ENCODE measurements around the gene CSF1R.

Gene CSF1R

GRCh38 chr5:150085950-150086715 lies at the start of gene CSF1R:
Gene CSF1R (minus strand): TSS chr5:150086554. CDS start chr5:150086427, 127 bp downstream.
- no peak for DNase-seq

GRCh38 chr5:150135557-150136304 lies 49.4 kb upstream of the CSF1R start:
- DNase-seq: no peak

GRCh38 chr5:150134198-150134588 lies 47.8 kb upstream of the CSF1R start:
- no peak for DNase-seq

DNA sequence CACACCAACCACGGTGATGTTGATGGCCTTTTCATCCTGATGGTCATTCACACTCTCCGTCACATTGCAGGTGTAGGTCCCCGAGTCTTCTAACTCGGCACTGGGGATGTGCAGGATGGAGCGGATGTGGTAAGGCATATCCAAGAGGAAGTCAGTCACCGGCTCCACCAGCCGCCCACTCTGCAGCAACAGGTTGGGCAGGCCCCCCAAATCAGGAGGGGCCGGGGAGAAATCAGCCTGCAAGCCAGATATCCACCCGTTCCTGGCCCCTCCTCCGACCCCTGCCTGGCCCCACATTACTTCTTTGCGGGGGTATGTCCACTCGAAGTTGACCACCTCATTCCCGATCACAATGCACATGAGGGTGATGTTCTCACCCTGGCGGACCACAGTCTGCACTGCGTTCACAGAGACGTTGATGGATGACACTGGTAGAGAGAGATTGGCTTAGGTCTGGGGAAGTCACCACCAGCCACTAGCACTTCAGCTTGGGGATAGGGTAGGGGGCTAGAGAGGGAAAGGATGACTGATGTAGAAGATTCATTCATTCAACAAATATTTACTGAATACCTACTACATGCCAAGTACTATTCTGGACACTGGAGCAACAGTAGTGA lies 47.3 kb upstream of the CSF1R start:
- no peak for DNase-seq

DNA sequence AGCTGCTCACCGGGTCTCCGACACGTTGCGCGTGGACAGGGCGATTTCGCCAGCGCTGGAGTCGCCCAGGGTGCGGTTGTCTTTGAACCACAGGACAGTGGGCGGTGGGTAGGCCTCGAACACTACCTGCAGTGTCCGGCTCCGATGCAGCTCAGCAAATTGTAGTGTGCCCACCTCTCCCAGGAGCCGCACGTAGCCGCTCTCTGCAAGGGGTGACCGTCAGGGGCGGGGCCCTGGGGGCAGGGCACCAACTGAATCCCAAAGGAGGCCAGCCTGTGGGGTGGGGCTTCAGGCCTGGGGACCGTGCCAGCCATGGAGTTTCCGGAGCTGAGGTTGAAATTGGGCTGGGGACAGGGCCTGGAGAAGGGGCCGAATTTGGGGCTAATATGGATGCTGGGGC lies 46.4 kb upstream of the CSF1R start:
- no peak for DNase-seq

- no peak for DNase-seq
Measured at GRCh38 chr5:150131978-150132694, 45.8 kb upstream of the CSF1R start.

GRCh38 chr5:150131461-150131860 lies 45.1 kb upstream of the CSF1R start:
- DNase-seq: no peak

- no peak for DNase-seq
Measured at GRCh38 chr5:150130493-150130922, 44.2 kb upstream of the CSF1R start.

DNA sequence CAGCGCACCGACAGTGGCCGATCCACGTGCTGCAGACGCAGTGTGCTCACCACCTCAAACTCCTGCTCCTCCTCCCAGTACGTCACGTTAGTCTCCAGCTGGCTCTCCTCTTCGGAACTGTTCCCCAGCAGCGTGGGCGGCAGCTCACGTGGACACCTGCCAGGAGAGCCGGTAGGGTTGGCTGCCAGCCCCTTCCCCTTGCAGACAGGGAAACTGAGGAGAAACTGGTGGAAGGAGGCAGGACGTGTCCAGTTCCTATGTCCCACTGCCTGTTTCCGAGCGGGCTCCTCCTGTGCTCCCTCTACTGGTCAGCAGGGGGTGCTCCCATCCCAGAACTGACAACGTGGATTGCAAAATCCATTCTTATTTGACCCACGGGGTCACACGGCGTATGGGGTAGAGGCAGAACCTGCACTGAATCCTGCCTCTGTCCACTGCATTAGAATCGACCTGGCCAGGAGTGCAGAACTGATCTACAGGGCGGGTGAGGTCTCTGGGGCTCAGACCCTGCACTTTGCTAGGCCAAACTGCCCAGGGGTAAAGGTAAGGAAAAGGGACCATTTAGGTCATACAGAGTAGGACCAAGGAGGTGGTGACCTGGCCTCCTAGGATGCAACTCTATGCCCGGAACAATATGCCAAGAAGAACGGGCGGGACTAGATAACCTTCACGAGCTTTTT lies 43.6 kb upstream of the CSF1R start:
- DNase-seq: peak; percentile 1

DNA sequence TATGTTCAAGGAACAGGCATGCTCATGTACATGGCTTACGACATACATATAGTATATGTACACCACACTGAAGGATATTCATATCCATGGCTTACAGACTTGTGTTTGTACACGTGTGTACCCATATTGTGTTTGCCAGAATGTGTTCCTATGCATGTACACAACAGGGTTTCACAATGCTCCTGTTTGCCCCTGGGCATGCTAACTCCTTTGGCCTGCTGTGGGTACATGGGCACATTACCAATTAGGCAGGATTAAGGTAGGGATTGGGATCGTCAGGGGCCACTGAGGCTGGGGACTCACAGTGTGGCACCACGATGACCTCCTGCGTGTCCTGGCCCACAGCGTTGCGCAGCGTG lies 43.1 kb upstream of the CSF1R start:
- no peak for DNase-seq

- no peak for DNase-seq
Measured at GRCh38 chr5:150126921-150127265, 40.5 kb upstream of the CSF1R start.

DNA sequence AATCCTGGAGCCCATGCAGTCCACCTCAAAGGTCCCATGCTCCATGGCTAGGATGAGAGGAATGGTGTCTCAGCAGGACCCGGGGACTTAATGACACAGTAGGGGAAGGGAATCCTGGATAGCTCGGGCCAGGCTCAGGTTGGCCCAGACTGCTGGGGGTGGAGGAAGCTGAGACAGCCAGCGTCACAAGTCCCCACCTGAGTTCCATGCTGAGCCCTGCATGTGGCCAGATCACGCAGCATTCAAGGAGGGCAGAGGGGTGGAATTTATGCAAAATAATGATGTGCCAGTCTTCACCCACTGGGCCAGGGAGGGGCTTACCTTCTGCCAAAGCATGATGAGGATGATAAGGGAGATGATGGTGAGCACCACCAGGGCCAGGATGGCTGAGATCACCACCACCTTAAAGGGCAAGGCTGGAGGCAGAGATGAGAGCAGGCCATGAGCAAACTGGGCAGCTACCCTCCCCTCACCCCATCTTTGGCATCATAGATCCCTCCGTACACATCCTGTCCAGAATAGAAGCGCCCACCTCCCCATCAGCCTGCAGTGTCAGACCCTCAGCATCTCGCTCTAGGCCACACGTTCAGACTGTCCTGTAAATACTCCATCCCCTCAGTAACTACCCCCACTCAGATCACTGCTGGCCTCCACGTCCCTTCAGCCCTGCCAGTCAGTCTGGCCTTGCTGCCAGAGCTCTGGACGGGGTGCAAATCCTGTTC lies 40.0 kb upstream of the CSF1R start:
- DNase-seq: no peak

DNA sequence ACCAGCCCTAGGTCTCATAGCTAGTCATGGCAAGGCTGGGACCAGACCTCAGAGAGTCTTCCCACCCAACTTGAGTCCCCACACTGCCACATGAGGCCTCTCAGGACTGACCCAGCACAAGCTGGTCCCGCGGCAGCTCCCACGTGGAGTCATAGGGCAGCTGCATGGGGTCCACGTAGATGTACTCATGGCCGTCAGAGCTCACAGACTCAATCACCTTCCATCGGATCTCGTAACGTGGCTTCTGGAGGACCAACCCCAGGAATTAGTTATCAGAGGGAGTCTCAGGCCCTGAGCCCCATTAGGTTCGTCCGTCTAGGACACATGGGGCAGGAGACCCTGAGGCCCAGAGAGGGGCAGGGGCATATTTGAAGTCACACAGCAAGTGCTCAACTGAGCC lies 39.0 kb upstream of the CSF1R start:
- no peak for DNase-seq

- DNase-seq: no peak
Measured at GRCh38 chr5:150124596-150124995, 38.2 kb upstream of the CSF1R start.

DNA sequence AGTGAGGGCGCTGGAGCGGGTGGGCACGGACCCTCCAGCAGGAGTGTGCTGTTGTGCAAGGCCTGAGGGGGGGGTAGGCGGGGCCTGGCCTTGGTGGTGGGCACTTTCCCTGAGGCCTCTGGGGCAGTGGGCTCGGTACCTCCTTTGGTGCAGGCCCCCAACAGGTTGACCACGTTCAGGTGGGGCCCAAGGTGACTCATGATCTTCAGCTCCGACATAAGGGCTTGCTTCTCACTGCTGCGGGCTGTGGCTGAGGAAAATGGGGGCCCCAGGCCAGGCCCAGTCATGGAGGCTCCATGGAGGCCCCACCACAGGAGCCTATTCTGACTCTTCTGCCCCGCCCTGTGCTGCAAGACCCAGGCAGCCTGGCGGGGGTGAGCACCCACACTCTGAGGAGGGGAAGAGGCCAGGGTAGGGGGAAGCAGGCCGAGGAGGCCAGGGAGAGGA lies 37.8 kb upstream of the CSF1R start:
- DNase-seq: no peak

DNA sequence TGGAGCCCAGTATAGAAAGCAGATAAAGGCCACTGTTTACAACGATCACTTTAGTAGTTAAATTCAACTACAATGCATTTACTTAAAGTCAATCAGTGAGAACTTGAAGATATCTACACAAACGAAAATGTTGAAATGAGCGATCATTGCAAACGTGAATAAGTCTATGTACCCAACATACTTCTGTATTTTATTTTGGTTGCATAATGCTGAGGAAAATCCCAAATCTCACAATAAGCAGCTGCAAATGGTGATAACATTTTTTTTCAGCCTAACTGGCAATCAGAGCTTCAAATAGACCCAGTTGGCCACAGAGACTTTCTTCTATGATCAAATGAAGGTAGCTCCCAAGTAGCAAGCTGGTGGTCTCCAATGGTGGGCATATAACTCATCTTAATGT lies 37.2 kb upstream of the CSF1R start:
- DNase-seq: no peak

DNA sequence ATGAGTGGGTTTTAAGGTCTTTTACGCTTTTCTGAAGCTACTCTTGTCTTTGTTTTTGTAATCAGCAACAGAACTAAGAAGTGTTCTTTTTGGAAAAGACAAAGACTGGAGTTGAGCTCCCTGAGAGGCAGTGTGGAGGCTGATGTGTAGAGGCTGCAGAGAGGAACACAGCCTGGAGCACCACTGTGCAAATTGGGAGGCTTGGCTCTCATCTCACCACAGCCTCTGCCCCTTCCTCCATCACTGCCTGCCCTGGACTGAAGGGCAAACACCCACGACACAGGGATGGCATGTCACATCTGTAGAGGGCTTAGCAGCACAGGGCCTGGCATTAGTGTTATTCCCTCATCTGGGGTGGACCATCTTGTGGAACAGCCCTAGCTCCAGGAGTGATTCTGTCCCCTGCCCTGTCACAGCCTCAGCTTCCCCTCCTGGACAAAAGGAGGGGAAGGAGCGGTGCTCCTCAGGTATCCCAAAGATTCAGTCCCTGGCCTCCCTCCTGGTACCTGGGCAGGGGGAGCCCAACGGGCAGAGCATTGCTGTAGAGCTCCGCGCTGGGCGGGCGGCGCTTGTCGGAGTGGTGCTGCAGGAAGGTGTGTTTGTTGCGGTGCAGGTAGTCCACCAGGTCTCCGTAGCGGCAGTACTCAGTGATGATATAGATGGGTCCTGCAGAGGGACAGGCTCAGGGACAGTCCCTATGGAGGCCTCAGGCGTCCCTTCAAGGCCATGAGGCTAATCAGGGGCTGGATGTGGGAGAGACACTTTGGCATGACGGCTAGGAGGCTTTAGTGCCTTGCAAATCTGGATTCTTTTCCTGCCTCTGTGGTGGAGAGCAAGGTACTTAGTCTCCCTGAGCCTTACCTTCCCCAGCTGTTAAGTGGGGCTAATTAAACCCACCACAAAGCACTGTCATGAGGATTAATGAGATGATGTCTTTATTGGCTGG lies 36.5 kb upstream of the CSF1R start:
- no peak for DNase-seq

GRCh38 chr5:150122158-150122510 lies 35.8 kb upstream of the CSF1R start:
- no peak for DNase-seq

DNA sequence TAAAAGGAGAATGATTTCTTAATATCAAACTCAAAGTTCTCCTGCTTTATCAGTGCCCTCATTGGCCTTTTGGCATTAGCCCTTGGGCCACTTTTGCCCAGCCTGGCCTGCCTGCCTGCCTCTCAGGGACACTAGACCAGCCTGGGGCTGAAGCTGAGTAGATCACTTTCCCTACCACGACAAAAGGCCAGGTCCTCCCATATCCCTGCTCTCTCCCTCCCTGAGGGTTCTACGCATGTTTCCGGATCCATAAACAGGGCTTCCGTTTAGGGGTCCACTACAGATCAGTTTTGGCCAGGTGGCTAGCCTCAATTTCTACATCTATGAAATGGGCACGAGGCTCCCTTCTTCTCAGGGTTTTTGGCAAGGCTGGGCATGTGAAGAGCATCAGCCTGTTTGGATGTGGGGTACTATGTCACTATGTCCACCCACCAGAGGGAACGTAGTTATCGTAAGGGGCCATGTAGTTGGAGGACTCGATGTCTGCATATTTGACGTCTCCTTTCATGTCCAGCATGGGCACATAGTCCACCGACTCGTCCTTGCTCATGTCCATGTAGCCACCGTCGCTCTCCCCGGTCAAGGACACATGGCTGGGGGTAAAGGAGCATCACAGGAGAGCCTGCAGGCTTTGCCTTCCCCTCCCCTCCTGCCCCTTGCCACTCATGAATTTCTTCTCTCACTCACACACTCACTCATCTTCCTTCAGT lies 35.2 kb upstream of the CSF1R start:
- DNase-seq: no peak

All from DMS79 treated with DMSO at 0.1 percent for 48 hours (cell line).